Skin epidermis (tissue), 12 donors: Measurements from ENCODE around the gene DLK2.

Source experiments
- H3K27ac ChIP-seq, 21 experiments: fragments of 200-600 bp; sonication (generic) in 11 of 21; one replicate each; pipeline ENCODE4 v1.5.0; 2020; ENCODE audit warnings: mild to moderate bottlenecking in 3 of 21, inconsistent platforms in 2 of 21, moderate library complexity in 2 of 21
- H3K4me3 ChIP-seq, 7 experiments: fragments of 200-600 bp; sonication (generic) in 2 of 7; one replicate each; pipeline ENCODE4 v1.5.0; 2020; ENCODE audit warnings: inconsistent platforms in 2 of 7, mild to moderate bottlenecking in 2 of 7, moderate library complexity in 1 of 7

The DLK2 gene

DNA sequence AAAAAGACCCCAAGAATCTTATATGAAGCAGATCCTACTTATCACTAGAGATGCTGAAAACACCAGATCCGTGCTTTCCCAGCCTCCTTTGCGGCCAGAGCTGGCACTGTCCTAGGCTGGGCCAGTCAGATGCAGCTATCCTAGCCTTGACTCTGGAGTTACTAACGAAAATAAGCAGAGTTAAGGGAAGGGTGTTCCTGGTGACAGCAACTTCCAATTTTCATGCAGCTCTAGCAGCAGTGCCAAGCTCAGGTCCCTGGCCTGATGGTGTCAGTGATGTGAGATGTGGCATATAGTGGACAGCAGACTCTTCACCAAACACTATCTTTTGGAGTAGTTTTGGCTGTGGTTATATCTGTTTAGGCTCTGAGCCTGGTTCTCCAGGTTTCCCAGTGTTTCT, 53.6 kb downstream of the DLK2 start:
- no peak overlapping the region for H3K27ac ChIP-seq
- H3K4me3 ChIP-seq: no peak overlapping the region
